GM19023 (cell line): ENCODE measurements around the gene USP14.

ENCODE experiments used
- ATAC-seq: cut with Tn5 transposase; IDR thresholded peaks from one replicate; pipeline ENCODE4 v1.9.1; 2021; ENCODE audit warnings: mild to moderate bottlenecking, moderate library complexity; ENCODE audit not compliant: unreplicated experiment

Gene USP14

GRCh38 chr18:225745-226144, 67.4 kb downstream of the USP14 start:
- ATAC-seq, result no peak

- ATAC-seq, result no peak
Measured at GRCh38 chr18:227374-227773, 69.0 kb downstream of the USP14 start.

GRCh38 chr18:227902-228301, 69.5 kb downstream of the USP14 start:
- ATAC-seq, result no peak

GRCh38 chr18:228586-228985, 70.2 kb downstream of the USP14 start:
- ATAC-seq, result no peak

GRCh38 chr18:231563-231962, 73.2 kb downstream of the USP14 start:
- no peak for ATAC-seq

GRCh38 chr18:240175-240574, 81.8 kb downstream of the USP14 start:
- ATAC-seq, result no peak

- no peak for ATAC-seq
Measured at GRCh38 chr18:245282-245847, 87.0 kb downstream of the USP14 start.

- no peak for ATAC-seq
Measured at GRCh38 chr18:248053-248452, 89.7 kb downstream of the USP14 start.

- ATAC-seq, result no peak
Measured at GRCh38 chr18:250685-251084, 92.3 kb downstream of the USP14 start.

- ATAC-seq, result no peak
Measured at GRCh38 chr18:251572-251971, 93.2 kb downstream of the USP14 start.

- no peak for ATAC-seq
Measured at GRCh38 chr18:253121-253520, 94.8 kb downstream of the USP14 start.

GRCh38 chr18:255171-255570, 96.8 kb downstream of the USP14 start:
- no peak for ATAC-seq

- no peak for ATAC-seq
Measured at GRCh38 chr18:260547-260946, 102.2 kb downstream of the USP14 start.

- ATAC-seq, result no peak
Measured at GRCh38 chr18:261398-262073, 103.2 kb downstream of the USP14 start.
